ENCODE measurements around the gene DNM2. TPM values are rescaled to one million over a fixed set of nuclear protein-coding genes. Genes with fewer than 3 reads are reported as not detected.

Gene DNM2
- total and polyA plus RNA-seq, 9 of the 15 experiments (the other 6 are each of a cell fraction or from before 2014, with no cell fraction given), result 2.2 to 161 (median 72.6) TPM

- Histone ChIP-seq H3K36me3 (ENCODE audit: control insufficient read depth, insufficient read depth, low read length) (peaks cover 12% of the 10 kb centered on the region; the same call in 2 of the 3 replicates), H3K27ac (ENCODE audit: extremely low read depth, low read depth, low read length) (peak overlapping the region; percentile 60; the same call in 2 of the 3 replicates), H2AFZ (ENCODE audit: low read depth, low read length) (no peak overlapping the region), H3K9me3 (replicated peaks; ENCODE audit: control insufficient read depth, insufficient read depth, low read depth, low read length) (no peaks in the 10 kb centered on the region), H3K9ac (ENCODE audit: insufficient read depth in 1 of 2, low read depth in 2 of 2, low read length in 2 of 2) (peak overlapping the region in 1 of 2 experiments; percentile 78; a peak in 2 of 4 replicates), H4K20me1 (replicated peaks; ENCODE audit: control insufficient read depth, insufficient read depth, low read length) (peaks cover 26% of the 10 kb centered on the region), H3K9me1 (ENCODE audit: control insufficient read depth, insufficient read depth, low read length) (no peaks in the 10 kb centered on the region), H3K4me3 (no peak overlapping the region), H3K4me2 (ENCODE audit: insufficient read depth, low read length) (no peak overlapping the region; the same call in 1 of the 2 replicates), H3K79me2 (ENCODE audit: control insufficient read depth, insufficient read depth, low read length) (peaks cover 96% of the 10 kb centered on the region), H3K27me3 (ENCODE audit: control insufficient read depth in 2 of 2, insufficient read depth in 2 of 2, low read length in 2 of 2) (no peaks in the 10 kb centered on the region), H3K4me1 (replicated peaks in 1 of 2; ENCODE audit: control insufficient read depth in 2 of 2, insufficient read depth in 2 of 2, low read length in 2 of 2) (peaks cover 48 to 57% of the 10 kb centered on the region in 2 experiments)
- 94% methylated on average over 9 of the region's 9 CpGs for WGBS (ENCODE audit: insufficient coverage, low coverage, missing lambda C conversion rate)
- in situ Hi-C loops (cut with MboI), result no loop called here
- CTCF ChIA-PET (ENCODE audit: low intra/inter-chr PET ratio), result no interaction called here
- intact Hi-C loops (cut with micrococcal nuclease), result loop anchor here (2.0 kb wide), 1 partner anchor 19 kb away; the partner anchor contains the start of gene DNM2
- ATAC-seq (no peak), DNase-seq (ENCODE audit: extremely low read depth in 1 of 4, low spot score in 3 of 4) (peak in 1 of 4 experiments; percentile 2), FAIRE-seq (no peak)
- BruUV-seq (replicated peaks), result no TSS peak
- TF ChIP-seq ZNF23 (CRISPR knock-in tag; IDR thresholded peaks at IDR 0.05) (no peak), IRF2 (CRISPR knock-in tag; IDR thresholded peaks at IDR 0.05) (0 out of 2 replicates have a peak, but pooled peaks have one; percentile 51)
- POLR2A ChIA-PET, result no interaction called here
Observed at GRCh38 chr19:10737722-10738121, 19.8 kb downstream of the DNM2 start.

GRCh38 chr19:10740798-10741197, 22.9 kb downstream of the DNM2 start:
- no peak overlapping the region for H3K4me2 ChIP-seq (ENCODE audit: insufficient read depth, low read length)
- POLR2A ChIA-PET, result no interaction called here
- FAIRE-seq, result no peak
- no peaks in the 10 kb centered on the region for H3K9me3 ChIP-seq (replicated peaks; ENCODE audit: control insufficient read depth, insufficient read depth, low read depth, low read length)
- ATAC-seq, result peak; percentile 24; the same call in 1 of the 3 replicates
- peaks cover 25% of the 10 kb centered on the region for H4K20me1 ChIP-seq (replicated peaks; ENCODE audit: control insufficient read depth, insufficient read depth, low read length)
- intact Hi-C loops (cut with micrococcal nuclease) (no loop called here), in situ Hi-C loops (cut with MboI) (no loop called here)
- no peak overlapping the region for H2AFZ ChIP-seq (ENCODE audit: low read depth, low read length)
- peaks cover 45 to 48% of the 10 kb centered on the region in 2 experiments for H3K4me1 ChIP-seq (replicated peaks in 1 of 2; ENCODE audit: control insufficient read depth in 2 of 2, insufficient read depth in 2 of 2, low read length in 2 of 2)
- H3K36me3 ChIP-seq (ENCODE audit: control insufficient read depth, insufficient read depth, low read length), result peaks cover 15% of the 10 kb centered on the region; the same call in 2 of the 3 replicates
- H3K27ac ChIP-seq (ENCODE audit: extremely low read depth, low read depth, low read length), result peak overlapping the region; percentile 7; the same call in 1 of the 3 replicates
- peak overlapping the region in 1 of 2 experiments; percentile 0; a peak in 1 of 4 replicates for H3K9ac ChIP-seq (ENCODE audit: insufficient read depth in 1 of 2, low read depth in 2 of 2, low read length in 2 of 2)
- H3K27me3 ChIP-seq (ENCODE audit: control insufficient read depth in 2 of 2, insufficient read depth in 2 of 2, low read length in 2 of 2), result no peaks in the 10 kb centered on the region
- BruUV-seq (replicated peaks), result no TSS peak
- WGBS (ENCODE audit: insufficient coverage, low coverage, missing lambda C conversion rate), result 5% methylated on average over 3 of the region's 3 CpGs
- no peak overlapping the region for H3K4me3 ChIP-seq
- H3K79me2 ChIP-seq (ENCODE audit: control insufficient read depth, insufficient read depth, low read length), result peaks cover 96% of the 10 kb centered on the region
- H3K9me1 ChIP-seq (ENCODE audit: control insufficient read depth, insufficient read depth, low read length), result no peaks in the 10 kb centered on the region
- DNase-seq (ENCODE audit: extremely low read depth in 1 of 4, low spot score in 3 of 4), result peak in 2 of 4 experiments; percentile 12 to 30
- CTCF ChIA-PET (ENCODE audit: low intra/inter-chr PET ratio), result no interaction called here
- TF ChIP-seq HDAC3 (IDR thresholded peaks at IDR 0.05; ENCODE audit: borderline replicate concordance, partially characterized antibody) (no peak), GATA2 (CRISPR knock-in tag; IDR thresholded peaks at IDR 0.05) (no peak), MITF (IDR thresholded peaks at IDR 0.05) (no peak), CBFA2T3 (IDR thresholded peaks at IDR 0.05) (peak; percentile 57), L3MBTL2 (IDR thresholded peaks at IDR 0.05) (peak; percentile 93), ATF4 (CRISPR knock-in tag; IDR thresholded peaks at IDR 0.05) (0 out of 2 replicates have a peak, but pooled peaks have one; percentile 32), TRIM24 (IDR thresholded peaks at IDR 0.05) (0 out of 4 replicates have a peak, but pooled peaks of 1 of the 2 experiments have one; percentile 15), SRSF3 (IDR thresholded peaks at IDR 0.05; ENCODE audit: insufficient read depth, low read length) (no peak), FOXA3 (CRISPR knock-in tag; conservative IDR thresholded peaks at IDR 0.05 in 1 of 2, IDR thresholded peaks at IDR 0.05 in 1 of 2) (peak in 1 of 2 experiments; percentile 26; a peak in 1 of 4 replicates), XRCC3 (IDR thresholded peaks at IDR 0.05) (no peak), CEBPG (CRISPR knock-in tag; IDR thresholded peaks at IDR 0.05) (no peak; the same call in 1 of the 2 replicates), CEBPG (tag; conservative IDR thresholded peaks at IDR 0.05 in 1 of 2, IDR thresholded peaks at IDR 0.05 in 1 of 2) (peak in 1 of 2 experiments; percentile 81; a peak in 2 of 4 replicates)
